Activated CD8-positive, alpha-beta T cell treated with anti-CD3 and anti-CD28 coated beads for 36 hours (primary cell): ENCODE data around the gene CAB39. TPM values are rescaled to one million over a fixed set of nuclear protein-coding genes. Genes with fewer than 3 reads are reported as not detected.

Experiments
- ATAC-seq: fragments of 200-7000 bp; cut with Tn5 transposase; one replicate; pipeline ENCODE4 v1.10.0; 2021; ENCODE audit warnings: mild to moderate bottlenecking, moderate library complexity
- CTCF ChIA-PET: fragments of 350-600 bp; sonication (Branson Sonifier 250); formaldehyde crosslinking; loops from one replicate; lab custom pipeline; 2021; ENCODE audit warnings: antibody characterized with exemption; lab: Charles Lee
- POLR2A ChIA-PET: fragments of 350-600 bp; sonication (Branson Sonifier 250); formaldehyde crosslinking; loops from one replicate; lab custom pipeline; 2021; ENCODE audit warnings: antibody characterized with exemption; lab: Charles Lee
- DNase-seq: peaks from one replicate; pipeline ENCODE4 v3.0.0-alpha.2; 2020
- H3K27ac Mint-ChIP-seq: one replicate; pipeline ENCODE4 v1.8.0; 2021; ENCODE audit warnings: mild to moderate bottlenecking, mixed read lengths
- H3K27me3 Mint-ChIP-seq: one replicate; pipeline ENCODE4 v1.8.0; 2021; ENCODE audit warnings: mixed read lengths
- H3K36me3 Mint-ChIP-seq: one replicate; pipeline ENCODE4 v1.8.0; 2021; ENCODE audit warnings: low read depth, mixed read lengths
- H3K4me1 Mint-ChIP-seq: one replicate; pipeline ENCODE4 v1.8.0; 2021; ENCODE audit warnings: low read depth, mixed read lengths
- H3K4me3 Mint-ChIP-seq: one replicate; pipeline ENCODE4 v1.8.0; 2021; ENCODE audit warnings: mild to moderate bottlenecking, moderate library complexity, mixed read lengths
- H3K9me3 Mint-ChIP-seq: one replicate; pipeline ENCODE4 v1.8.0; 2021; ENCODE audit warnings: mixed read lengths
- CTCF ChIP-seq: fragments of 200-600 bp; IDR thresholded peaks from one replicate; pipeline ENCODE4 v1.8.0; 2022; ENCODE audit warnings: antibody characterized with exemption, mild to moderate bottlenecking
- intact Hi-C: fragments of 100-400 bp; cut with micrococcal nuclease; formaldehyde crosslinking; loops from one replicate; pipeline ENCODE4 v1.10.0; 2022
- total RNA-seq, 2 experiments: library from RNA; stranded (reverse); gene quantifications; one replicate each; pipeline ENCODE4 v1.2.3, GENCODE V29; 2021

The CAB39 gene
- total RNA-seq, 2 experiments from 2014 or later, result 119 to 120 TPM

GRCh38 chr2:230669386-230669950, 43.2 kb upstream of the CAB39 start:
- ChIA-PET POLR2A (interaction anchor here (0.6 to 1.4 kb wide), 6 partner anchors 9 to 128 kb away, joined by 3 to 7 read pairs (median 4); partner anchors contain the start of gene CAB39), CTCF (interaction anchor here (0.9 to 4.0 kb wide), 7 partner anchors 10 to 129 kb away, joined by 3 to 20 read pairs (median 3); partner anchors contain the start of gene CAB39)
- DNase-seq, result no peak
- H3K9me3 Mint-ChIP-seq, result no peaks in the 10 kb centered on the region
- H3K27me3 Mint-ChIP-seq, result no peaks in the 10 kb centered on the region
- H3K36me3 Mint-ChIP-seq, result no peaks in the 10 kb centered on the region
- peak overlapping the region; percentile 88 for H3K27ac Mint-ChIP-seq
- intact Hi-C loops, result no loop called here
- H3K4me3 Mint-ChIP-seq, result no peak overlapping the region
- ATAC-seq, result no peak
- H3K4me1 Mint-ChIP-seq, result peaks cover 58% of the 10 kb centered on the region
- TF ChIP-seq CTCF, result no peak

- Mint-ChIP-seq H3K36me3 (no peaks in the 10 kb centered on the region), H3K9me3 (no peaks in the 10 kb centered on the region), H3K4me3 (no peak overlapping the region), H3K27ac (no peak overlapping the region), H3K4me1 (peaks cover 48% of the 10 kb centered on the region), H3K27me3 (no peaks in the 10 kb centered on the region)
- DNase-seq (no peak), ATAC-seq (no peak)
- ChIA-PET CTCF (interaction anchor here (1.0 to 4.0 kb wide), 6 partner anchors 8 to 127 kb away, joined by 3 to 20 read pairs (median 3); no protein-coding TSS in a partner anchor), POLR2A (interaction anchor here (0.9 to 1.8 kb wide), 3 partner anchors 12 to 42 kb away, joined by 3 to 7 read pairs (median 5); partner anchors contain the start of gene CAB39)
- intact Hi-C loops, result no loop called here
- TF ChIP-seq CTCF, result no peak
Measured at GRCh38 chr2:230671117-230671516, 41.5 kb upstream of the CAB39 start.

- CTCF ChIA-PET, result no interaction called here
- Mint-ChIP-seq H3K4me3 (no peak overlapping the region), H3K27me3 (no peaks in the 10 kb centered on the region), H3K4me1 (peaks cover 38% of the 10 kb centered on the region), H3K9me3 (peaks cover 3% of the 10 kb centered on the region), H3K36me3 (peaks cover 3% of the 10 kb centered on the region), H3K27ac (no peak overlapping the region)
- no peak for ATAC-seq
- TF ChIP-seq CTCF, result no peak
- intact Hi-C loops, result no loop called here
- no peak for DNase-seq
- POLR2A ChIA-PET, result no interaction called here
Measured at GRCh38 chr2:230672836-230673235, 39.8 kb upstream of the CAB39 start.

- intact Hi-C loops, result no loop called here
- ChIA-PET POLR2A (no interaction called here), CTCF (no interaction called here)
- Mint-ChIP-seq H3K36me3 (peaks cover 8% of the 10 kb centered on the region), H3K4me1 (peaks cover 34% of the 10 kb centered on the region), H3K9me3 (peaks cover 13% of the 10 kb centered on the region), H3K4me3 (no peak overlapping the region), H3K27me3 (no peaks in the 10 kb centered on the region), H3K27ac (no peak overlapping the region)
- no peak for ATAC-seq
- TF ChIP-seq CTCF, result no peak
- no peak for DNase-seq
Measured at GRCh38 chr2:230674401-230674800, 38.2 kb upstream of the CAB39 start.

GRCh38 chr2:230674966-230675672, 37.5 kb upstream of the CAB39 start:
- POLR2A ChIA-PET, result no interaction called here
- Mint-ChIP-seq H3K9me3 (peaks cover 13% of the 10 kb centered on the region), H3K27ac (no peak overlapping the region), H3K27me3 (no peaks in the 10 kb centered on the region), H3K4me3 (no peak overlapping the region), H3K36me3 (peaks cover 8% of the 10 kb centered on the region), H3K4me1 (peaks cover 28% of the 10 kb centered on the region)
- intact Hi-C loops, result no loop called here
- CTCF ChIA-PET, result no interaction called here
- no peak for TF ChIP-seq CTCF
- peak; percentile 37 for ATAC-seq
- DNase-seq, result no peak
